Activated CD4-positive, alpha-beta T cell treated with anti-CD3 and anti-CD28 coated beads, Interleukin-2, amount 50 U/mL, for 48 hours (primary cell): ENCODE measurements around the gene UBXN2A.
A peak's percentile ranks its signal among the peaks of the same experiment; 100 is the strongest.
"Not testable (repeated sequence)": the region's sequence is repeated elsewhere in the genome, so short reads cannot be mapped to it uniquely, and the experiment has no call there.

Source experiments
- DNase-seq, 2 experiments: peaks; one replicate each; pipeline ENCODE4 v3.0.0-alpha.2; 2020

The UBXN2A gene

GRCh38 chr2:24014902-24015301 is 74.6 kb downstream of the UBXN2A start:
- not testable (repeated sequence) for DNase-seq

GRCh38 chr2:24015562-24016375 is 75.5 kb downstream of the UBXN2A start:
- DNase-seq, result no peak

- DNase-seq, result no peak
These were observed 76.1 kb downstream of the UBXN2A start for GRCh38 chr2:24016376-24016761.

- DNase-seq, result no peak
These were observed 76.8 kb downstream of the UBXN2A start for GRCh38 chr2:24016853-24017703.

GRCh38 chr2:24017711-24018110 is 77.4 kb downstream of the UBXN2A start:
- no peak for DNase-seq

- no peak for DNase-seq
These were observed 78.0 kb downstream of the UBXN2A start for GRCh38 chr2:24018241-24018640.

GRCh38 chr2:24019729-24020128 is 79.5 kb downstream of the UBXN2A start:
- no peak for DNase-seq

- no peak for DNase-seq
These were observed 80.0 kb downstream of the UBXN2A start for GRCh38 chr2:24020244-24020643.

GRCh38 chr2:24021122-24021998 is 81.1 kb downstream of the UBXN2A start:
- peak; percentile 29 to 38 for DNase-seq

GRCh38 chr2:24022324-24022974 is 82.2 kb downstream of the UBXN2A start:
- no peak for DNase-seq

- DNase-seq, result no peak
These were observed 82.8 kb downstream of the UBXN2A start for GRCh38 chr2:24022975-24023575.

GRCh38 chr2:24024018-24024417 is 83.8 kb downstream of the UBXN2A start:
- DNase-seq, result no peak

- no peak for DNase-seq
These were observed 84.9 kb downstream of the UBXN2A start for GRCh38 chr2:24024996-24025663.

- DNase-seq, result no peak
These were observed 86.0 kb downstream of the UBXN2A start for GRCh38 chr2:24026233-24026632.

- no peak for DNase-seq
These were observed 98.7 kb downstream of the UBXN2A start for GRCh38 chr2:24038786-24039499.

GRCh38 chr2:24040511-24040910 is 100.2 kb downstream of the UBXN2A start:
- no peak for DNase-seq

GRCh38 chr2:24043133-24043532 is 102.9 kb downstream of the UBXN2A start:
- not testable (repeated sequence) for DNase-seq

- DNase-seq, result no peak
These were observed 105.5 kb downstream of the UBXN2A start for GRCh38 chr2:24045511-24046508.

- no peak for DNase-seq
These were observed 106.3 kb downstream of the UBXN2A start for GRCh38 chr2:24046599-24046929.
